ENCODE data around the gene NETO1.

NETO1 gene, protein sequence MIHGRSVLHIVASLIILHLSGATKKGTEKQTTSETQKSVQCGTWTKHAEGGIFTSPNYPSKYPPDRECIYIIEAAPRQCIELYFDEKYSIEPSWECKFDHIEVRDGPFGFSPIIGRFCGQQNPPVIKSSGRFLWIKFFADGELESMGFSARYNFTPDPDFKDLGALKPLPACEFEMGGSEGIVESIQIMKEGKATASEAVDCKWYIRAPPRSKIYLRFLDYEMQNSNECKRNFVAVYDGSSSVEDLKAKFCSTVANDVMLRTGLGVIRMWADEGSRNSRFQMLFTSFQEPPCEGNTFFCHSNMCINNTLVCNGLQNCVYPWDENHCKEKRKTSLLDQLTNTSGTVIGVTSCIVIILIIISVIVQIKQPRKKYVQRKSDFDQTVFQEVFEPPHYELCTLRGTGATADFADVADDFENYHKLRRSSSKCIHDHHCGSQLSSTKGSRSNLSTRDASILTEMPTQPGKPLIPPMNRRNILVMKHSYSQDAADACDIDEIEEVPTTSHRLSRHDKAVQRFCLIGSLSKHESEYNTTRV

DNA sequence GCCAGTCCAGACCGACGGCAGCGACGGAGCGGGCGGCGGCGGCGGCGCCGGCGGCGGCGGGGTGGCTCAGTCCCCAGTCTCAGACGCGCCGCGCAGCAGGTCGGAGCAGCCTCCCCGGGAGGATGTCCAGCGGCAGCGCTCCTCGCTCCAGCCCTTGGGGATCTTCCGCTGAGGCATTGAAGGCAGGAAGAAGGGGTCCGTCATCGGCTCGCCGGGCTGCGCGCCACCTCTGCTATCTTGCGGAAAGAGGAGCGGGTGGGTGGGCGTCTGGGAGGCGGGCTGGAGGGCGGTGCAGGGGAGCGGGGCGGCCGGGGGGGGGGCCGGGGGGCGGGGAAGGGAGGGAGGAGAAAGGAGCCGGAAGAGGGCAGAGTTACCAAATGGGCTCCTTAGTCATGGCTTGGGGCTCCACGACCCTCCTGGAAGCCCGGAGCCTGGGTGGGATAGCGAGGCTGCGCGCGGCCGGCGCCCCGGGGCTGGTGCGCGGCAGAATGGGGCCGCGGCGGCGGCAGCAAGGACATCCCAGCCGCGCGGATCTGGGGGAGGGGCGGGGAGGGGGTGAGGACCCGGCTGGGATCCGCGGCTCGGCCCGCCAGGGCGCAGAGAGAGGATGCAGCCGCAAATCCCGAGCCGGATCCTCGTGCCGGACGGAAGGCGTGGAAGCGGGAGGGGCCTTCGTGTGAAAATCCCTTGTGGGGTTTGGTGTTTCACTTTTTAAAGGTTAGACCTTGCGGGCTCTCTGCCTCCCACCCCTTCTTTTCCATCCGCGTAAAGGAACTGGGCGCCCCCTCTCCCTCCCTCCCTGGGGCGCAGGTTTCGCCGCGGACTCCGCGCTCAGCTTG lies at the start of gene NETO1:
NETO1 (minus strand) TSS at position 242 of the 839 bp plus-strand sequence. CDS start 696 bp downstream, outside the sequence.
- no peak for DNase-seq

DNA sequence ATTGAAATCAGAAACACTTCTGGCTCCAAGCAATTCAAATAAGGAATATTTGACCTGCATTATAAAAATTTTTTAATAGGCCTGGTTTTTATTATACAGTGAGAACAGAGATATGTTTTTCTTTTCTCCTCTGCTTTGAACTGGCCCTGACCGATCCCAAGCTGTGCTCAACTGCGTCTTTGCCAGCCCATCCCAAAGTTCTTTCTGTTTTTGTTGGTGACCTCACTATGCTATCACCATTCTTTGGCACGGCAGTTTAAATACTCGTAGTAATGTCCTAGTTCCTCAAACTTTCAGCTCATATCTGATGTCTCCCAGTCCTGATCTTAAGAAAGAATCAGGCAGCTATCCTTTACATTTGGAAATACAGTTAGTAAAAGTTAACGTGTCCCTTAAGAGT lies 42.3 kb upstream of the NETO1 start:
- DNase-seq = no peak

DNA sequence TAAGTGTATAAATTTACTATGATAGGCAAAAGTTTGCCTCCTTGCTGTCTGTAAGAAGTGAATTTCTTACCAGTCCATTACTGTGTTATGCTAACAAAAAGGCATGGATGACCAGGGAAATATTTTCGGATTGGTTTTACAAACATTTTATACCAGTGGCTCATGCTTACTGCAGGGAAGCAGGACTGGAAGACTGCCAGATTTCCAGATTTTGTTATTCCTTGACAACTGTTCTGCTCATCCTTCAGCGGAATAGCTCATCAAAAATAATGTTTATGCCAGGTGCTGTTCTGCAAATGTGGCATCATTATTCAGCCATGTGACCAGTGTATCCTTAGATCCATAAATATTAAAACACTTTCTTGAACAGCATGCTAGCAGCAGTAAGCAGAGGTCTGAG lies 40.4 kb upstream of the NETO1 start:
- no peak for DNase-seq

DNA sequence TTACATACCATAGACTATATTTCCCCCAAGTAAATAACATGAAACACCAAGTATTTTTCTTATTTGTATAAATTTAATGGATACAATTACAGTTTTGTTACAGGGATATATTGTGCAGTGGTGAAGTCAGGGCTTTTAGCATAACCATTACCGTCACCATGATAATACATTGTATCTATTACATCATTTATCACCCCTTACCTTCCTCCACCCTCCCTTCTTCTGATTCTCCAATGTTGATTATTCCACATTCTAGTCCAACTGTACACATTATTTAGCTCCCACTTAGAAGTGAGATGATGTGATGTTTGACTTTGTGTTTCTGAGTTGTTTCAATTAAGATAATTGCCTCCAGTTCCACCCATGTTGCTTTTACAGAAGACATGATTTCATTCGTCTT lies 35.2 kb upstream of the NETO1 start:
- DNase-seq = no peak

DNA sequence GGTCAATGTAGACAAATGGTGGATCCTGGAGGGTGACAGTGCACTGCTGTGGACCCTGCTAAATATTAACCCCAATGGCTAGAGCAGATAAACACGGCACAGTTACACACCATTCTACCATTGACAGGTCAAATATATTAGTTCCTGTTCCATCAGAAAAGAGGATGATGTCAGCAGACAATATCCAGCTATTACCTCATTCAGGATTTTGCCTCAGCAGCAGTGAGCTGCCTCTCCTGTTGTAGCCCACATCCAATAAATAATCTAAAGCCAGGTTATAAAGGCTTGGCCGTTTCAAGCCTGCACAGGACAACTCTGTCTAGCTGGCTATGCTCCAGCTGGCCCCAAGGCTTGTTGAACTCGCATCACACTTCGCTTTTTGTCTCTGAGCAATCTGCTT lies 31.6 kb upstream of the NETO1 start:
- no peak for DNase-seq

DNA sequence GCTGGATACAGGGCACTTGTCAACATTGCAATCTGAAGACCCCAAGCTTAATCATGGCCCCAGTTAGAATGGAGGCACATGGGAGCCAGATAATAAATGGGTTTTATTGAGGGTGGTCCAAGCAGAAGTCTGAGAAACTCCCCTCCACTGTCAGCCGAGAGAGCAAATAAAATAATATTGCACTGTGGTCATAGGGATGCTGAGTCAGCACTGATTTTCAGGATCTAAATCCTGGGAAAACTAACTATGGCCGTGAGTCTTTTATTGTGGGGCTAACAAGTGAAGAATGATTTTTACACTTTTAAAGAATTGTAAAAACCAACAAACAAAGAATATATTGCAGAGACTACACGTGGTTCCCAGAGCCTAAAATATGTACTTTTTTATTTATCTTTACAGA lies 31.1 kb upstream of the NETO1 start:
- no peak for DNase-seq

DNA sequence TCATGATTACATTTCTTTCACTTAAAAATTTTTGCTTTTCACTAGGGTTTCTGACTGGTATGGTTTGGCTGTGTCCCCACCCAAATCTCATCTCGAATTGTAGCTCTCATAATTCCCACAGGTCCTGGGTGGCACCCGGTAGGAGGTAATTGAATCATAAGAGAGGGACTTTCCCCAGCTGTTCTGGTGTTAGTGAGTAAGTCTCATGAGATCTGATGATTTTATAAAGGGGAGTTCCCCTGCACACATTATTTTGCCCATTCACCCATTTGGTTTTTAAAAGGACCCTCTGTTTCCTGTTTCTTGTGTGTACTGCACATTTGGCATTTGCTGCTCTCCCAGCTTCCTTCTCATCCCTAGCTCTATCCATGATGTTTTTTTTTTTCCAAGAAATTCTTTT lies 27.8 kb upstream of the NETO1 start:
- no peak for DNase-seq

DNA sequence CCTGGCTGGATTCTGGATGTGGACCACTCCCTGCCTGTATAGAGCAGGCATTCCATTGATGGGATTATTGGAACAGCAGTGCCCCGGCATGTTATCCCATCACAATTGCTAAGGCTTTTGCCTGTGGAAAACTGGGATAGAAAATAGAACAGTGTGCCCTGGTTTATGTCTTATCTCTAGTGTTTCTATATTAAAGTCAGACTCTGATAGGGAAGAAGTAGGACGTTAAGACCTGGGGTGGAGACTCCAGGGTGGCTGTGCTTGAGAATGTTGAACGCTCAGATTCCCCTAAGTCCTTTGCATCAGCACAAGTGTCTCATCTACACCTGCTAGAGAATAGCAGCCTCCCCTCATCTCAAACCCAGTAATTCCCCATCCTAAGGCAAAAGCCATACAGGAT lies 10.8 kb upstream of the NETO1 start:
- DNase-seq = no peak

DNA sequence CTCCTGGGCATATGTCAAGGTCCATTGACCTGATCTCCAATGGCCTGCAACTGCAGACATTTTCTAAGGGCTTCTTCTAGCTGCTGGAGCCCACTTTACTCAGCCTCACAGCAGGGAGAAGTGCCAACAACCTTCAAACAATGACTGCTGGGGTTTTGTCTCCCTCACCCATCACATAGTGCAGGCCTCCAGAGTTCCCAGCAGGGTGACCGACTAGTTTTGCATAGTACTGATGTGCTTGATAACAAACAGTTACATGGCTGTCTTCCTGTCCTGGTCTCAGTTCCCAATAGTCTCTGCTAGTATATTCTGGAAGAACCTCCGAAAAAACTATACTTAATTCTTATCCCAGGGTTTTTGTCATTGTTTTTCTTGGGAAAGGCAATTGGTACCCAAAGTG lies 10.4 kb upstream of the NETO1 start:
- DNase-seq = no peak

DNA sequence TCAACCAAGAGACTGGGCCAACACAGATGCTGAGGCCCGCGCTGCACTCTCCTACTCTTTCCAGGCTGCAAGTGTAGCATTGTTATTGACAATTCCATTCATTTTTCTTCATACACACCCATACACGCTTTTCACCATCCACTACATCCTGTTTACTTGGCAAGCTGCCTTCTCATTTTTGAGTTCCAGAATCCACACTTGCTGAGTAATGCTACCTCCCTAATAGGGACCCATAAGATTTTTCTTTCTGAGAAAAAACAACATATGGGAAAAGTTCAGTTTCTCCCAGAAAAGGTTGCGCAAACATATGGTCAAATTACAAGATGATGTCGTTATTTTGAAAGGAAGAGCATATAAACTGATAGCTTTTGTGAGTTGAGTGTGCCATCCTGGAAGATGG lies 3.3 kb upstream of the NETO1 start:
- no peak for DNase-seq

DNA sequence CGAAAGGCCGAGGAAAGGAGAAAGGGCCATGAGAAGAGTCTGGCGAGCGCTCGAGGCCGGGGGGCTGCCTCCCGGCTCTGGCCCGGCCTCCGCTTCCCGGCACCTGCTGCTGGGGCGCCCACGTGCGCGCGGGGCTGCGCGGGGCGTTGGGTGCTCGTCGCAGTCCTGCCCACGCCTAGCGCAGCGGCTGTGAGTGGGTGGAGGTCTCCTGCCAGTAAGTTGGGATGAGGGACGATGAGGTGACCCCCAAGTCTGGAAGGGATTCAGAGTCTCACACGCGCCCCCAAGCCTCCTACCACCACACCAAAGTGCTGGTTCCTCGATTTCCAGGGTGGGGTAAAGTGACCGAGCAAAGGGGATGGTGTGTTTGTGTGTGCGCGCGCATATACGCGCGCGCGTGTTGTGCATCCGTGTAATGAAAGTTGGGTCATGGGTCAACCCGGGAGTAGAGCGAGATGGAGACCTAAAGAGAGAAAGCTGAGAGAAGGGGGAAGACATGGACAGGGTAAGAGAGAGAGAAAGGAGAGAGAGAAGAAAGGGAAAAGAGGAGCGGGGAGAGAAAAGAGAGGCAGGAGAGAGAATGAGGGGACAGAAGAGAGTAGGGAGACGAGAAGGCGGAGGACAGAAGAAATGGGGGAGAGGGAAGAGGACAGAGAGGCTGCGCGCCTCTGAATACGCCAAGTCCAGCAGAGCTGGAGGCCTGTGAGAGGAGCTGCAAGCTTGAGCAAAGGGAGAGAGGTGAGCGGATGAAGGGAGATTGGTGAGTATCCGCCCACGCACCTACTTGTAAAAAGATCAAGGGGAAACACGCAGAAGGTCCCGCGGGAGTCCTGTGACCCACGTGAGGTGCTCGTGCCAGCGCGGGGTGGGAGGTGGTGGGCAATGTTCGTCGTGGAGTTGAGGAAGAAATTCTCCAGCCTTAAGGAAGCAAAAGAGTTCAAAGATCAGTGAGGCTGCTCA lies 1.7 kb upstream of the NETO1 start:
- DNase-seq = no peak

DNA sequence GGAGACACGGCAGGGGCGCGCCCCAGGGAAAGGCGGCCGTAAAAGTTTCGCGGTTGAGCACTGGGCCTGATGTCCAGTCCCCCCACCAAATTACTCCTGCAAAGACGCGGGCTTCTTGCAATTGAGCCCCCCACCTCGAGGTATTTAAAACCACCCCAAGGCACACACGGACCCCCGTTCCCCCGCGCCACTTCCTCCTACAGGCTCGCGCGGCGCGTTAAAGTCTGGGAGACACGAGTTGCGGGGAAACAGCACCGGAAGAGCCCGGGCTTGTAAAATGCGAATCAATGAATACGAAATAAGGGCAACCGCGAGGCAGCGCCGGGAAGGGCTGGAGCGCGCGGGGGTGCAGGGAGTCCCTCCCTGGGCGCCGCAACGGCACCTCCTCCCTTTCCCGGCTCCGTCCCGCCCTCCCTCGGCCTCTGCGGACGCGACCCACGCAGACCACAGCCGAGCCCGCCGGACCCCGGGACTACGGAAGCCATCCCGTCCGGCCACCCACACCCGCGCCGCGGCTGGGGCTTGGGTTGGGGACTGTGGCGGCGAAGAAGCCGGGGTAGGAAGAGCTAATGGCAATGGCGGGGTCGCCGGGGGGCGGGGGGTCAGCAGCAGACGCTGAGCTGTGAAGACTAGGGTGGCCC lies 918 bp upstream of the NETO1 start:
- DNase-seq = no peak

DNA sequence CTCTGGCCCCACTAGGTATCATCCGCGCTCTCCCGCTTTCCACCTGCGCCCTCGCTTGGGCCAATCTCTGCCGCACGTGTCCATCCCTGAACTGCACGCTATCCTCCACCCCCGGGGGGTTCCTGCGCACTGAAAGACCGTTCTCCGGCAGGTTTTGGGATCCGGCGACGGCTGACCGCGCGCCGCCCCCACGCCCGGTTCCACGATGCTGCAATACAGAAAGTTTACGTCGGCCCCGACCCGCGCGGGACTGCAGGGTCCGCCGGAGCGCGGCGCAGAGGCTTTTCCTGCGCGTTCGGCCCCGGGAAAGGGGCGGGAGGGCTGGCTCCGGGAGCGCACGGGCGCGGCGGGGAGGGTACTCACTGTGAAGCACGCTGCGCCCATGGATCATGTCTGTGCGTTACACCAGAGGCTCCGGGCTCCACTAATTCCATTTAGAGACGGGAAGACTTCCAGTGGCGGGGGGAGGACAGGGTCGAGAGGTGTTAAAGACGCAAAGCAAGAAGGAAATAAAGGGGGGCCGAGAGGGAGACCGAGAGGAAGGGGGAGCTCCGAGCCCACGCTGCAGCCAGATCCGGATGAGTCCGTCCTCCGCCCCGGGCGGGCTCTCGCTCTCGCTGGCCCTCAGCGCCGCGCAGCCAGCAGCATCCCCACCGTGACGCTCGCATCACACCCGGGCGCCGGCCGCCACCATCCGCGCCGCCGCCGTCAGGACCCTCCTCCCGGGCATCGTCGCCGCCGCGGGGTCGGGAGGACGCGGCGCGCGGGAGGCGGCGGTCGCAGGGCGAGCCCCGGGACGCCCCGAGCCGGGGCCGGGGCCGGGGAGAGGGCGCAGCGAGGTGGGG lies 664 bp downstream of the NETO1 start:
- DNase-seq = no peak

DNA sequence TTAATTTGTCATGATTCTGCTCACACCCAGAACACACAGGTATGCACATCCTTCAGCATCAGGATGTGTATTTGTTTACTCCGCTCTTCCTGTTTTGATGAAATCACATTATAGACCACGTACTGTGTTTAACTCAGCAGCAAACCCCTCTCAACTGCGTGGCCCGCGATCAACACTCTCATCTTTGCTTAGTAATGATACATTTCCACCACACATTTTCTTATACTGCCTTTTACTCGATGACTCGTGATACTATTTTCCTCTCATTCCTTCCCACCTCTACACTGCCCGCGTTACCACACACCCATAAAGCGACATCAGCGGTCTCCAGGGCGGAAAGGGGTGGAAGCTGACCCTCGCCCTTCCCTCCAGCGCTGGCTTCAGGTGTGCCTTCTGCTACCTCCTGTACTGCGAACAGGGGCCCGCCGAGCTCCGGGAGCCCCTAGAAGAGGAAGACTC lies 1.3 kb downstream of the NETO1 start:
- DNase-seq = no peak

DNA sequence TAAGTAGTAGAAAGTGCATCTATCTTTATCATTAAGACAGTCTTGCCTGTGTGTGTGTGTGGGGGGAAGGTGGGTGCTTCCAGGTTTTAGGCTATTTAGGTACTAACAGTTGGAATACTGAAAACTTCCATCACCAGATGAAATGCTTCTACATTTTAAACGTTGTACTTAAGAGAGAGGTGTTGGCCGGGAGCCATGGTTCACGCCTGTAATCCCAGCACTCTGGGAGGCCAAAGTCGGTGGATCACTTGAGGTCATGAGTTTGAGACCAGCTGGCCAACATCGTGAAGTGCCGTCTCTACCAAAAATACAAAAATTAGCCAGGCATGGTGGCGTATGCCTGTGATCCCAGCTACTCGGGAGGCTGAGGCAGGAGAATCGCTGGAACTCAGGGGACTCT lies 4.0 kb downstream of the NETO1 start:
- no peak for DNase-seq

DNA sequence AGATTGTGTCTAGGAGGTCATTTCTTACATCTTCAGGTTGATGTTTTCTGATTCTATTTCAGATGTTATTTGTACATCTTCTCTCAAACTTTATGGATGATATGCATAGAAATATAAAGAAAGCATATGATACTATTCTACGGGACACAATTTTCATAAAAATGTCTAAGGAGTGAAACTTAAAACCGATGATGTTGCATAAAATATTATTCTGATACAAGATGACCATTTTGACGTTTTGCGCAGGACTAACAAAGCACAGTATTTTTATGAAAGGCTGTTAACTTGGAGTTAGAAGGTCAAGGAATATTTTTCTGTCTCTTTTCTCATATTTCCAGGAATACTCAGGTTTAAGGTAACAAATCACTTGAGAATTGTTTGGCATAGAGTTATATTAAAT lies 8.7 kb downstream of the NETO1 start:
- DNase-seq = no peak

DNA sequence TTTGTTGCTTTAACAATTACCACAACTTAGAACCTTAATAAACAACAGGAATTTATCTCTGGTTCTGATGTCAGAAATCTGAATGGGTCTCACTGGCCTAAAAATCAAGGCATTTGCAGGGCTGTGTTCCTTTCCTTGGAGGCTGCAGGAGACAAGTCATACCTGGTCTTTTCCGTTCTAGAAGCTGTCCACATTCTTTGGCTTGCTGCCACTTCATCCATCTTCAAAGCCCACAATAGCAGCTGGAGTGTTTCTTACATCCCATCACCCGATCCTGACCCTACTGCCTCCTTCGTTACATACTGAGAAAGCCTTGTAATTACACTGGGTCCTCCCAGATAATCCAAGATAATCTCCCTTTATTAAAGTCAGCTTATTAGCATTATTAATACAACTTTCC lies 18.1 kb downstream of the NETO1 start:
- DNase-seq = no peak

DNA sequence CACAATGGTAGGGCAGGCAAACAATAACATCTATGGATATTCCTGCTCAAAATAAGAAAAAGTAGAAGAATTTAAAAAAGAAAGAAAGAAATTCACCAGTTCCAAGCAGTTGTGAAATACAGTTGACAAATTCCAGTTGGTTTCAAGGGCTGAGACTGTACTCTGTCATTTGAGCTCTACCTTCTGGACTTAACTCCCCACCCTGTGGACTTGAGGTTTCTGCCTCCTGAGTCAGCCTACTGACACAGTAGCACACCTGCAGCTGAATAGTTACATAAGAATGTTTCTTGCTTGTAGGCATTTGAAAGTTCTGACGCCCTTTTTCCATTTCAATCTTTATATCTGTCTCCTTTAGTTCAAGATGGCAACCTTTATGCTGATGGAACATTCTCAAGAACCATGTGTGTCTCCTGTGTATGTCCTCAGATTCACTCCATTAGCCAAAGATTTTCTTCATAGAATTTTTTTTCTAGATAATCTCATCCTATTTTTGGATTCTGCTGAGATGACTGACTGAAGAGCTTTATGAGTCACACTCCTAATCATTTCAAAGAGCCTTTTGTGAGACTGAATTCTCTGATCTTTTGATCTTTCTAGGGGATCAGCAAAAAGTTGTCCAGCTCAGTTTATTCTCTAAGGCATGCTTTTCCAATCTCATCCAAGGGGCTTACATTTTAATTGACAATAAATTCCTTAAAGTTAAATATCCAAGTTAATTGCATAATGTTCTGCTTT lies 19.1 kb downstream of the NETO1 start:
- DNase-seq = no peak

DNA sequence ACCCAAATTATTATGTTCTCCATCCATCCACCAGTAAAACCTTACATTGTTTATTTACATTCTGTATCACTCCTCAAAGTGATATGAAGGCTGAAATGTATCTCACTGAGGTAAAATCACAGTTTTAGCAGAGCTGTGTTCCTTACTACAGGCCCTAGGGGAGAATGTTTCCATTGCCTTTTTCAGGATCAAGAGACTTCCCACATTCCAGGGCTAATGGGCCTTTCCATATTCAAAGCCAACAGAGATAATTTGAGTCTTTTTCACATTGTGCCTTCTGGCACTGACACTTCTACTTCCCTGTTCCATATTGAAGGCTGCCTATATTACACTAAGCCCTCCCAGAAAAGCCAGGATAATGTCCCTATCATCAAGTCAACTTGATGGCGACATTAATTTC lies 20.0 kb downstream of the NETO1 start:
- DNase-seq = no peak

DNA sequence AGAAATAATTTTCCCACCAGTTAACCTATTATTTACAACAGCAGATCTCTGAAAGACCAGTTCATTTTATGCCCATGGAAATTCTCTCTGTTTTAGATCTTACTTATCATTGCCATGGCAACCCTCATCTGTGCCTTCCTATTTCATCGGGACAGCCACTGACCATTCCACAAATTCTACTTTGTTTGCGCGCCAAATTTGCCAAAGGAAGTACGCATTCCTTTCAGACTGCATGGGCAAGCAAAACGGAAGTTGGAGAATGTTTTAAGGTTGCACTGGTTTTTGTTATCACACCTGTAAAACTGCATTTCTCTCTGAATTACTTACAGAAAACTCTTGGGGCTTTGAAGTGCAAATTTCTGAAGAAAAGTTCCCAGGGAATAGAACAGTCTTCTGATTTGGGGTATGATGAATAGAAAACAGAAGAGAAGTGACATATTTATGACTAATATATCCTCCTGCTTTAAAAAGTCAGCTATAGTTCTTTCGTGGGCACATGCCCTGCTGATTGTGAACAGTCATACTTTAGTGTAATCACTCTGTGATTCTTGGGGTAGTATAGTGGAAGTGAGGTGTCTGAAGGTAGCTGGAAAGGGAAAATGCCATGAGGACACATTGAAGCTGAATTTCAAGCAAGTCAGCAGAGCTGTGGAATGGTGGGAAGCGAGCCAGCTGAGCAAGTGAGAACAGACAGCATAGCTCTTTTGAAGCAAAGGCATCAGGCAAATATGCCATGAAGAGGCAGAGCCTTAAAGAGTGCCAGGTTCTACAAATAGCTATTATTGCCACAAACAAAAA lies 20.9 kb downstream of the NETO1 start:
- DNase-seq = no peak
